KG1 (cell line): ENCODE results near the gene KCNH2.

Source experiments
- DNase-seq: peaks from one replicate; lab custom pipeline; 2025; lab: John Stamatoyannopoulos, UW

The KCNH2 gene

DNA sequence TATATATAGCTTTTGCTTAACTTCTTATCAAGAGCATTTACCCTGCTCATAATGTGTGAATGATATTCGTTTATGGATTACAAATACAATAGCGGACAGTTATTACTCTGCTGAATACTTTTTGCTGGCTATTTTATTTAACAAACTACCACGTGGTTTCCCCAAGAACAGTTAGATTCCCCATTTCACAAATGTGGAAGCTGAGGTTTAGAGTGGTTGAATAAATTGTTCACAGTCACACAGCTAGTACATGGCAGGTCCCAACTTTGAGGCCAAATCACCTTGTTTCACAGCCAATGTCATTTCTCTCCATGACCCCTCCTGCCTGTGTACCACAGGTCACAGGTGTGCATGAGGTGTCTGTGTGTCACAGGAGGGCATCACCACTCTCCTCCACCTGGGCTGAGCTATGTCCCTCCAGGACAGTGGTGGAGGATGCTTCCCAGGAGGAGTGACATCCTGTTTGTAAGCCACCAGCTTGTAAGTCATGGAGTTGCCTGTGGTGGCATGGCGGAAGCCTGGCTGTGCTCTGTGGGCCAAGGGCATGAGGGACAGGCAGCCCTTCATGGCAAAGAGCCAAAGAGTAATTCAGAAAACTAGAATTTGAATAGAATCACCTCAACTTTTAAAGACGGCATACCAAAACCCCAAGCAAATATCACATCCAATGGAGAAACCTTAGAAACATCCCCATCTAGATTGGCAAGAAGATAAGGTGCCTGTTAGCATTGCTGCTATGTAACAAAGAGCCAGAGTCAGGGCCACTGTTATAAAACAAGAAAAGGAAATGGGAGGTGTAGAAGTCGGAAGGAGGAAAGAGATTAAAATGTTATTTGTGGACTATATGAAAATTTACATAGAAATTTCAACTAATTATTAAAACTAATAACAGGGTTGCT, 73.9 kb downstream of the KCNH2 start:
- no peak for DNase-seq

GRCh38 chr7:150903606-150904005, 74.5 kb downstream of the KCNH2 start:
- DNase-seq, result no peak

DNA sequence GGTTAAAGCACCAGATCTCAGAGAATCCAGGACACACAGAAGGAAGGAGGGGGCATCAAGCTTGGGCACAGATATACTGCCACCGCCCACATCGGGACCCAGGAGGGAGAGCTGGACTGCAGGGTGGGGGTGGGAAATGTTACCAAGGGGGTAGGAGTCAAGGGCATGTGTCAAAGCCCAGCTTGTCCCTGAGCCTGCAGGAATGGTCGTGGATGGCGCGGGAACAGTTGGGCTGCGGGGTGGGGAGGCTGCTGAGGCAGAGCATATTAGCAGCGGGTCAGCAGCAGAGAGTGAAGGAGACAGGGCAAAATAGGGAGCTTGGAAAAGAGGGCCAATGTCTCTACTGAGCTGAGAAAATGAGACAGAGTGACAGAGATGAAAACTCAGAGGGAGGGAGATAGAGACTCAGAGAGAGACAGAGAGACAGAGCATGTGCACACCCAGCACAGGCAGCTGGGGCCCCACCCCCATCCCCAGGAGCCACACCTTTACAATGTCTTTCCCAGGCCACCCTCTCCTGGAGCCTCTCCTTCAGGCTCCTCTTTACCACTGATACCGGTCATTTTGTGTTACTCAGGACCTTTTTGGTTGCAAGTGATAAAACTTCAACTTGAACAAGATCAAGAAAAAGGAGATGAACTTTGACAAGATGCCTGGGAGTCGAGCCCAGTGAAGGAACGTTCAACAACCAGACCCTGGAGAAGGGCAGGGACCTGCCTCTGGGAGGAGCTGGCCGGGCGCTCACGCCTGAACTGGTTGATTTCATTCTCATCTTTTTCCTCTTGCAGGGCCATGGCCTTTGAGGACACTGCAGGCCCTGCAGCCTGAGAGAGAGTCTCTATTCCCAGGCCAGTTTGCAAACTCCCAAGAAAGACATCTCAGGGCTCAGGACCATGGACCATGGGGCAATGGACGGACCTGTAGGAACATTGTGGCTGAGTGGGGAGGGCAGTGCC, 75.8 kb downstream of the KCNH2 start:
- DNase-seq, result no peak

DNA sequence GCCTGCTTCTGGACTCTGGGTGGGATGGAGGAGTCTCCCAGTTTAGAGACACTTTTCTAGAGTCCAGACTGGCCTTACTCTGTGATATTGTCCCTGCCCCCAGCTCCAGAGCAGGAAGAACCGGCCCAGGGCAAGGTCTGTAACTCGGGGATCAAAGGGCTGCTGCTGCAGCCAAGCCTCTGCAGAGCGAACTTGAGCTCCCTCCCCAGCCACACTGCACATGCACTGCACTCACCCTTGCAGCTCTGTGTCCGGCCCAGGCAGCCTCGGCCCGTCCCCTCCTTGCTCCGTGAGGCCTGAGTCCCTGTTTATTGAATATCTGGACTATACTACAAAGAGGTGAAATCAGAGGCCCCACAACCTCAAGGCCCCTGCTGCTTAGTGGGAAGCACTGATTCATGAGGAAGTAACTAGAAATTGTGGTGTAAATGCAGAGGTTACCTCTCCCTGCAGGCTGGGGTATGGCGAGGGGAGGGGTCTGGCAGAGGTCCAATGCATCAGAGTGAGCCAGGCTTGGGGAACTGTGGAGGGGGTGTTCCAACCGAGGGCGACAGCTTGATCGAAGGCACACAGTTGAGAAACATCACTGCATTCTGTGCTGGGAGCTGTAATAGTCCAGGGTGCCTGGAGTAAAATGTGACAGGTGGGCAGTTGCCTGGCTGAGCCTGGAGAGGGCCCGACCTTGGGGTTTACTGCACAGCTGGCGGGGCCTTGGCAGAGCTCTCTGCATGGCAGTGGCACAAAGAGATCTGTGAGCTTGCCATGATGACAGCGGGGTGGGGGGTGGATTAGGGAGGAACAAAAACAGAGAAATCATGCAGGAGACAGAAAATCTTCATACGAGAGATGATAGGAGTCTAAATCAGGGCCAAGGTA, 76.7 kb downstream of the KCNH2 start:
- no peak for DNase-seq

DNA sequence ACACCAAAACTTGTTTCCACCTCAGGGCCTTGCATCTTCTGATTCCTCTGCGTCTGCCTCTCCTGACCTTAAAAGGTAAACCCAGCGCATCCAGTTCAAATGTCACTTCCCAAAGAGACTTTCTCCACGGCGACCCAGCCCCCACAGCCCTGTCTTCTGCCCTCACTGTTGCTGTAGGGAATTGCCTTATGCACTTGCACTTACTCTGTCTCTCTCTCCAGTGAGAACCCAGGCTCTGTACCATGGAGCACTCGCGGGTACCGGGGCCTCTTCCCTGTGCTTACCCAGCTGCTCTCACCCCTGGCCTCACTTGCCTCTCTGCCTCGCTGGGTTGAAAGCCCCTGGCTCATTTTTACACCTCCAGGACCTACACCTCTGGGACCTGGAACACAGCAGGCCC, 77.4 kb downstream of the KCNH2 start:
- DNase-seq, result no peak

GRCh38 chr7:150898475-150899011, 79.6 kb downstream of the KCNH2 start:
- no peak for DNase-seq

DNA sequence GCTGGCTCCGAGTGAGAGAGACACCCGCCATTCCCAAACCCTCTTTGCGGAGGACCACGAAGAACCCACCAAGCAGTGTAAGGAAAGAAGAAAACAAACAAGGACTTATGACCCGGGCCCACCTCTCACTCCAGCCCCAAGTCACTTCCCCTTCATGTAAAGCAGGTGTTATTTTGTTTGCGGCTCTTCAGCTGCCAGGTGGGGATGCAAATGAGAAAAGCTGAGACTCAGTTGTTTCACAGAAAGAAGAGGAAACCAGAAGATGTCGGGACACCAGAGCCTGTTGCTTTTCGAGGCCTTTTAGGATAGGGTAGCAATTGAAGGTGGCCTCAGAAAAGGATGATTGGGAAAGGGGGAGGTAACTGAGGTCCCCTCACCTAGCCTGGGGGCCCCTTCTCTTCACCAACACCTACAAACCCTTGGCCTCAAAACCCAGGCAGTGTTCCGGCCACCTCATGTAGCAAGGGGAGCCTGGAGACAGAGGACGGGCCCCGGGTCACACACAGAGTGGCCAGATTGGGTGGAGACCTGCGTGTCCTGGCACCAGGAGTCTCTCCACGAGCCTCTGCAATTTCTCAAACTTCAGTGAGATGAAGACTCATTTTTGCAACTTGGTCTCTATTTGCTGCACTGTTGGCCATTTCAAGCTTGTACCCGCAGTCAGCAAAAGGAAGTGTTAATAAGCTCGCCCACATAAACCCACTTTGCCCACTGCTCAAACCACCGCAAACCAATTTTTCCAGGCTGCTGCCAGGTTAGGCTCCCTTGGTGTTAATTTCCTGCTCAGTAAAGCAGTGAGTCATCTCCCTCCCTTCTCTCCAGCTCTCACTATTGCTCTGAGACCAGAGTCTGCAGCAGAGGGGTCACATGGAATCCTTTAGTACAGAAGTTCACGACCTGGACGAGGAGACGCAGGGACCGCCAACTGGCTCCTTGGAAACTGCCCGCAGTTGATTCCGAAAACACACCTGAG, 80.3 kb downstream of the KCNH2 start:
- DNase-seq, result no peak

GRCh38 chr7:150896562-150897209, 81.4 kb downstream of the KCNH2 start:
- no peak for DNase-seq

- no peak for DNase-seq
These were observed 82.3 kb downstream of the KCNH2 start for GRCh38 chr7:150895809-150896208.
